HepG2 (cell line): ENCODE measurements around the gene EXOC6B. TPM values are rescaled to one million over a fixed set of nuclear protein-coding genes. Genes with fewer than 3 reads are reported as not detected.

Experiments
- ATM ChIP-seq: fragments of 450-650 bp; IDR thresholded peaks from 2 replicates; pipeline ENCODE4 v1.7.1; 2017; ENCODE audit warnings: mild to moderate bottlenecking, borderline replicate concordance
- CEBPB ChIP-seq: IDR thresholded peaks from 2 replicates; pipeline ENCODE4 v1.6.1; 2011; ENCODE audit warnings: low read depth, low read length, improper control_type of control experiment, borderline replicate concordance
- CEBPG ChIP-seq: IDR thresholded peaks from 2 replicates; pipeline ENCODE4 v1.6.1; 2016
- DMAP1 ChIP-seq: IDR thresholded peaks from 2 replicates; pipeline ENCODE4 v1.6.1; 2016
- EEA1 ChIP-seq: sonication (generic); formaldehyde crosslinking; IDR thresholded peaks from 2 replicates; pipeline ENCODE4 v1.5.1; 2020; ENCODE audit warnings: mild to moderate bottlenecking, missing genetic modification reagents, borderline replicate concordance
- EHMT2 ChIP-seq: fragments of 200-600 bp; sonication (generic); IDR thresholded peaks from 2 replicates; pipeline ENCODE4 v1.7.0; 2017; ENCODE audit warnings: antibody characterized with exemption, low read depth, low read length, borderline replicate concordance
- ERF ChIP-seq: IDR thresholded peaks from 2 replicates; pipeline ENCODE4 v1.6.1; 2018; ENCODE audit warnings: missing biosample characterization, missing genetic modification reagents
- ETV5 ChIP-seq: IDR thresholded peaks from 2 replicates; pipeline ENCODE4 v1.6.1; 2018; ENCODE audit warnings: missing biosample characterization, missing genetic modification reagents, inconsistent platforms, borderline replicate concordance
- HOXD1 ChIP-seq: sonication (generic); formaldehyde crosslinking; IDR thresholded peaks from 2 replicates; pipeline ENCODE4 v1.5.0; 2020; ENCODE audit warnings: missing genetic modification reagents
- KAT7 ChIP-seq: IDR thresholded peaks from 2 replicates; pipeline ENCODE4 v1.6.1; 2018; ENCODE audit warnings: borderline replicate concordance, missing compliant biosample characterization
- KAT8 ChIP-seq: IDR thresholded peaks from 2 replicates; pipeline ENCODE4 v1.6.1; 2016; ENCODE audit warnings: missing genetic modification reagents, missing compliant biosample characterization
- POGZ ChIP-seq: sonication (generic); formaldehyde crosslinking; IDR thresholded peaks from 2 replicates; pipeline ENCODE4 v1.4.0; 2020; ENCODE audit warnings: mild to moderate bottlenecking, missing genetic modification reagents
- RCOR2 ChIP-seq: IDR thresholded peaks from 2 replicates; pipeline ENCODE4 v1.6.1; 2016; ENCODE audit warnings: missing biosample characterization, missing genetic modification reagents
- RORA ChIP-seq: sonication (generic); formaldehyde crosslinking; IDR thresholded peaks from 2 replicates; pipeline ENCODE4 v1.5.0; 2020; ENCODE audit warnings: mild to moderate bottlenecking, missing genetic modification reagents, moderate library complexity
- SALL1 ChIP-seq: sonication (generic); formaldehyde crosslinking; IDR thresholded peaks from 2 replicates; pipeline ENCODE4 v1.8.0; 2022; ENCODE audit warnings: mild to moderate bottlenecking, missing genetic modification reagents
- SNAI1 ChIP-seq: sonication (generic); formaldehyde crosslinking; IDR thresholded peaks from 2 replicates; pipeline ENCODE4 v1.5.0; 2020; ENCODE audit warnings: mild to moderate bottlenecking, missing genetic modification reagents, borderline replicate concordance
- SUZ12 ChIP-seq: fragments of 150-350 bp; IDR thresholded peaks from 2 replicates; pipeline ENCODE4 v1.6.1; 2014; ENCODE audit warnings: low read depth, low read length
- THAP9 ChIP-seq: sonication (generic); formaldehyde crosslinking; IDR thresholded peaks from 2 replicates; pipeline ENCODE4; 2020; ENCODE audit warnings: missing genetic modification reagents, mild to moderate bottlenecking, borderline replicate concordance
- ZFYVE20 ChIP-seq: sonication (generic); formaldehyde crosslinking; IDR thresholded peaks from 2 replicates; pipeline ENCODE4 v1.8.0; 2023; ENCODE audit warnings: low read depth, mild to moderate bottlenecking, moderate library complexity, missing genetic modification reagents, borderline replicate concordance
- ZNF367 ChIP-seq: sonication (generic); formaldehyde crosslinking; IDR thresholded peaks from 2 replicates; pipeline ENCODE4 v1.4.0; 2020; ENCODE audit warnings: missing genetic modification reagents, borderline replicate concordance
- ZNF44 ChIP-seq: sonication (generic); formaldehyde crosslinking; IDR thresholded peaks from 2 replicates; pipeline ENCODE4 v1.5.1; 2020; ENCODE audit warnings: mild to moderate bottlenecking, missing genetic modification reagents
- ZNF644 ChIP-seq: IDR thresholded peaks from 2 replicates; pipeline ENCODE4 v1.6.1; 2016; ENCODE audit warnings: low read depth
- ZNF652 ChIP-seq: IDR thresholded peaks from 2 replicates; pipeline ENCODE4 v1.6.1; 2016; ENCODE audit warnings: low read depth, borderline replicate concordance
- ZNF687 ChIP-seq: sonication (generic); formaldehyde crosslinking; IDR thresholded peaks from 2 replicates; pipeline ENCODE4 v1.5.1; 2020; ENCODE audit warnings: mild to moderate bottlenecking, missing genetic modification reagents, moderate library complexity
- ZNF761 ChIP-seq: sonication (generic); formaldehyde crosslinking; conservative IDR thresholded peaks from 2 replicates; pipeline ENCODE4 v1.4.0; 2020; ENCODE audit warnings: mild to moderate bottlenecking, missing genetic modification reagents
- ZNF781 ChIP-seq: sonication (generic); formaldehyde crosslinking; IDR thresholded peaks from 2 replicates; pipeline ENCODE4 v1.5.1; 2020; ENCODE audit warnings: borderline replicate concordance, mild to moderate bottlenecking, missing genetic modification reagents; ENCODE audit errors: not compliant biosample characterization
- polyA plus RNA-seq, 8 experiments: library from polyadenylated mRNA; depleted of rRNA in 3 of 8; stranded (reverse) in 7 of 8; unstranded in 1 of 8; fragments of >200 nt; fragmentation: Illumina TruSeq in 4 of 8; extraction: Trizol in 4 of 8; gene quantifications; 2 replicates each; pipeline versions ENCODE4 v1.2.1 to v1.2.3, GENCODE V29; 2011 to 2016; ENCODE audit warnings: low read depth in 4 of 8, missing spikeins in 1 of 8, mixed read lengths in 1 of 8; ENCODE audit not compliant: insufficient read depth in 1 of 8
- total RNA-seq, 5 experiments: library from RNA; depleted of rRNA; stranded (reverse); fragments of >200 nt; fragmentation: Illumina TruSeq; extraction: Trizol; gene quantifications; 2 replicates each; pipeline ENCODE4 v1.2.3, GENCODE V29; 2016; ENCODE audit warnings: low read depth in 1 of 5

Gene EXOC6B
- total and polyA plus RNA-seq, 2 of the 13 experiments (the other 11 are each of a cell fraction or from before 2014, with no cell fraction given) = 9.1 to 15.9 TPM

- 0 out of 2 replicates have a peak, but pooled peaks have one; percentile 56 for TF ChIP-seq RCOR2
- TF ChIP-seq POGZ (CRISPR knock-in tag) = peak; percentile 82
- no peak for TF ChIP-seq ATM
- TF ChIP-seq ZNF644 = peak; percentile 79; the same call in 1 of the 2 replicates
- no peak for TF ChIP-seq ZNF781 (CRISPR knock-in tag)
- peak; percentile 50; the same call in 1 of the 2 replicates for TF ChIP-seq EHMT2
- no peak for TF ChIP-seq SUZ12
- no peak for TF ChIP-seq ZNF367 (CRISPR knock-in tag)
- peak; percentile 48; the same call in 1 of the 2 replicates for TF ChIP-seq KAT7
- TF ChIP-seq DMAP1 = no peak
- TF ChIP-seq EEA1 = no peak
- TF ChIP-seq SALL1 (CRISPR knock-in tag) = peak; percentile 90
- TF ChIP-seq ZNF687 = peak; percentile 16; the same call in 1 of the 2 replicates
- peak; percentile 49; the same call in 1 of the 2 replicates for TF ChIP-seq ERF (CRISPR knock-in tag)
- TF ChIP-seq KAT8 = peak; percentile 39; the same call in 1 of the 2 replicates
- peak; percentile 10; the same call in 1 of the 2 replicates for TF ChIP-seq ZNF652 (CRISPR knock-in tag)
- no peak for TF ChIP-seq SNAI1 (CRISPR knock-in tag)
- peak; percentile 98 for TF ChIP-seq CEBPG (CRISPR knock-in tag)
- no peak for TF ChIP-seq ZNF761 (CRISPR knock-in tag)
- TF ChIP-seq ZNF44 (CRISPR knock-in tag) = no peak
- TF ChIP-seq CEBPB = peak; percentile 95
- TF ChIP-seq HOXD1 (CRISPR knock-in tag) = no peak
- TF ChIP-seq THAP9 (CRISPR knock-in tag) = no peak
- TF ChIP-seq ZFYVE20 (CRISPR knock-in tag) = no peak
- TF ChIP-seq RORA = no peak
- peak; percentile 35; the same call in 1 of the 2 replicates for TF ChIP-seq ETV5
Observed at GRCh38 chr2:72815655-72816278, 10.1 kb downstream of the EXOC6B start (continued).
